ENCODE data around the gene ZFYVE26.
"Not testable (repeated sequence)": the region's sequence is repeated elsewhere in the genome, so short reads cannot be mapped to it uniquely, and the experiment has no call there.

ZFYVE26 gene

GRCh38 chr14:67833403-67833802, 17.0 kb upstream of the ZFYVE26 start:
- H3K4me3 ChIP-seq (ENCODE audit: low read depth, low read length), result no peak overlapping the region
- TF ChIP-seq, protein P1, sequence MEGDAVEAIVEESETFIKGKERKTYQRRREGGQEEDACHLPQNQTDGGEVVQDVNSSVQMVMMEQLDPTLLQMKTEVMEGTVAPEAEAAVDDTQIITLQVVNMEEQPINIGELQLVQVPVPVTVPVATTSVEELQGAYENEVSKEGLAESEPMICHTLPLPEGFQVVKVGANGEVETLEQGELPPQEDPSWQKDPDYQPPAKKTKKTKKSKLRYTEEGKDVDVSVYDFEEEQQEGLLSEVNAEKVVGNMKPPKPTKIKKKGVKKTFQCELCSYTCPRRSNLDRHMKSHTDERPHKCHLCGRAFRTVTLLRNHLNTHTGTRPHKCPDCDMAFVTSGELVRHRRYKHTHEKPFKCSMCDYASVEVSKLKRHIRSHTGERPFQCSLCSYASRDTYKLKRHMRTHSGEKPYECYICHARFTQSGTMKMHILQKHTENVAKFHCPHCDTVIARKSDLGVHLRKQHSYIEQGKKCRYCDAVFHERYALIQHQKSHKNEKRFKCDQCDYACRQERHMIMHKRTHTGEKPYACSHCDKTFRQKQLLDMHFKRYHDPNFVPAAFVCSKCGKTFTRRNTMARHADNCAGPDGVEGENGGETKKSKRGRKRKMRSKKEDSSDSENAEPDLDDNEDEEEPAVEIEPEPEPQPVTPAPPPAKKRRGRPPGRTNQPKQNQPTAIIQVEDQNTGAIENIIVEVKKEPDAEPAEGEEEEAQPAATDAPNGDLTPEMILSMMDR (IDR thresholded peaks at IDR 0.05; ENCODE audit: borderline replicate concordance, insufficient read depth, low read depth, low read length), result no peak

- TF ChIP-seq, protein P1 (IDR thresholded peaks at IDR 0.05; ENCODE audit: borderline replicate concordance, insufficient read depth, low read depth, low read length), result no peak
- H3K4me3 ChIP-seq (ENCODE audit: low read depth, low read length), result no peak overlapping the region
These were observed 14.7 kb upstream of the ZFYVE26 start for GRCh38 chr14:67831113-67831512.

- TF ChIP-seq, protein P1 (IDR thresholded peaks at IDR 0.05; ENCODE audit: borderline replicate concordance, insufficient read depth, low read depth, low read length), result no peak
- no peak overlapping the region for H3K4me3 ChIP-seq (ENCODE audit: low read depth, low read length)
These were observed 4.7 kb upstream of the ZFYVE26 start for GRCh38 chr14:67821121-67821520.

DNA sequence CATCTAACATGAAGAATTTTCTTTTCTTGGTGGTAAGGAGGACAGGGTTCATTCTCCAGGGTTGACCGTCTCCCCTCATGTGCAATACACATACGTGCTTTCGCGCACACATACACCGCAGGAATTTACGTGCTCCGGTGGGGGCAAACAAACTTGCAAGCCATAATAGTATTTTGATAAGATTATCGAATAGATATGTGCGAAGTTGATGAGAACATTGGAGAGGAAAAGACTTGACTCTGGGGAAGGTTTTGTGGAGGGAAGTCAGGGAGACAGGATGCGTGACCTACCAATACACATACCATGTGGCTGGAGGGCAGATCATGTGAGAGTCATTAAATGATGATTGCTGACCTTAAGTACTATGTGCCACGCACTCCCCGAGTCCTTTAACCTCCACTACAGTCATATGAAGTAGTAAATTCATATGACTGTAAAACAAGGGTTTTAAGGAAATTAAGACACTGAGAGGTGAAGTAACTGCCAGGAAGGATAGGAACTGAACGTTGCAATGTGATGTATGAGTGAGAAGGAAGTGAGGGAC, 4.1 kb upstream of the ZFYVE26 start:
- TF ChIP-seq, protein P1 (IDR thresholded peaks at IDR 0.05; ENCODE audit: borderline replicate concordance, insufficient read depth, low read depth, low read length), result no peak
- H3K4me3 ChIP-seq (ENCODE audit: low read depth, low read length), result peak overlapping the region; percentile 75

GRCh38 chr14:67819563-67820421, 3.4 kb upstream of the ZFYVE26 start, which contains the start of gene RAD51B:
Gene RAD51B, plus strand, starts transcription at chr14:67819779.
- TF ChIP-seq, protein P1 (IDR thresholded peaks at IDR 0.05; ENCODE audit: borderline replicate concordance, insufficient read depth, low read depth, low read length), result no peak
- peak within 1 kb of the TSS; percentile 75 for H3K4me3 ChIP-seq (ENCODE audit: low read depth, low read length)

- not testable (repeated sequence) for H3K4me3 ChIP-seq (ENCODE audit: low read depth, low read length)
These were observed 2.1 kb upstream of the ZFYVE26 start for GRCh38 chr14:67818476-67818875.

DNA sequence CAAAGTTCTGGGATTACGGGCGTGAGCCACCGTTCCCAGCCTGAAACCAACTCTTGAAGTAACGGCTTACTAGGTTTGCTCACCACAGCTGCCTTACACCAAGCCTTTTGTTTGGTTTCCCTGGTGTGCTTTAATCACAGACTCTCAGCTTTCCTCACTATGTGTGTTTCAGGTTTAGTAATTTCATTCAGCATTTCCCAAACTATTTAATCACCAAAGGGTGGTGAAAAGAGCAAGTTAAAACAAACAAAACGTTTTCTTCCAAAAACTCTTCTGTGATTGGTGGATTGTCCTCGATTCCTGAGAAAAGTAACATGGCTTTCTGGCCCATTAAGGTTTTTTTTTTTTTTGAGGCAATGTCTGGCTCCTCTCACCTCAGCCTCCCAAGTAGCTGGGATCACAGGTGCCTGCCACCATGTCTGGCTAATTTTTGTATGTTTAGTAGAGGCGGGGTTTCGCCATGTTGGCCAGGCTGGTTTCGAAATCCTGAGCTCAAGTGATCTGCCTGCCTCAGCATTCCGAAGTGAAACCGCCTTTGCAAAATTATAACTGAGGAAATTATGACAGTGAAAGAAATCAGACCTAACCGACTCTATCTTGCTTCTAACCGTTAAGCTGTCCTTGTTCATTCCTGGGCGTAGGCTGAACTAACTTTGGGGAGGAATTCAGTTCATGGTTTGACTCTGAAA, 1.5 kb upstream of the ZFYVE26 start:
- no peak overlapping the region for H3K4me3 ChIP-seq (ENCODE audit: low read depth, low read length)
- TF ChIP-seq, protein P1 (IDR thresholded peaks at IDR 0.05; ENCODE audit: borderline replicate concordance, insufficient read depth, low read depth, low read length), result no peak

Data from GM12875 (cell line).